HG02884 (cell line): ENCODE results near the gene PSG3.
"Not testable (repeated sequence)": the region's sequence is repeated elsewhere in the genome, so short reads cannot be mapped to it uniquely, and the experiment has no call there.

Source experiments
- ATAC-seq: cut with Tn5 transposase; IDR thresholded peaks from one replicate; pipeline ENCODE4 v1.9.1; 2021; ENCODE audit warnings: mild to moderate bottlenecking, moderate library complexity; ENCODE audit not compliant: unreplicated experiment

The PSG3 gene

DNA sequence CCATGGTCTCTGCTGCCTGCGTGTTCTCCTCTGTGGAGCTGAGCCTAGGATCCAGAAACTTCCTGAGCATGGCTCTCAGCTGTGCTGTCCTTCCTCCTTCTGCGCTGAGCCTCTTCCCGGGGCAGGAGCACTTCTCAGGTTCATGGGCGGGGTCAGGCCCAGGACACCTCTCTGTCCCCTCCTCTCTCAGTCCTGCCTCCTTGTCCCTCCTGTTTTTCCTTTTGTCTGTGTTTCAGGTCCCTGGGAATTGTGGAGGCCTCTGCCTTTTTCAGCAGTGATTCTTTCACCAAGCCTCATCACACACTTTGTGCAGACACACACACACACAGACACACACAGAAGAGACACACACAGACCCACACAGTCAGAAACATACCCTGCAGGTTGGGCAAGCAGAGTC, at the start of gene PSG3:
TSS of gene PSG3 (minus strand) at position 101 of the 400 bp plus-strand sequence. CDS start at position 4, 97 bp downstream.
- not testable (repeated sequence) for ATAC-seq

DNA sequence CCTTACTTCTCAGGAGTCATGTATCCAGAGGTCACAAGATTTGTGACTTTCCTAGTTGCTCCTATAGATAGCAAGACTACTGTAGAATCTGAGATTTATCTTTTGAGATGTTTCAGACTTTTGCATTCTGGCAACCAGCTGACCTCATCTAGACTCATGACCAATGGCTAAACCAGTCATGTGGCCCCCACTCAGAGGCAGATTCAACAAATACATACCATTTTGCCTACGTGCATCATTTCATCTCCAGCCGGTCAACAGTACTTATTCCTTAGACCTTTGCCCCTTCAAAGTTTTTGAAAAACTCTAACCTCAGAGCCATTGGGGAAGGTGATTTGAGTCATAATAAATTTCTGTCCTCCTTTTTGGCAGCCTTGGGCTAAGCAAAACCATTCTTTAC, 48.5 kb upstream of the PSG3 start:
- not testable (repeated sequence) for ATAC-seq

DNA sequence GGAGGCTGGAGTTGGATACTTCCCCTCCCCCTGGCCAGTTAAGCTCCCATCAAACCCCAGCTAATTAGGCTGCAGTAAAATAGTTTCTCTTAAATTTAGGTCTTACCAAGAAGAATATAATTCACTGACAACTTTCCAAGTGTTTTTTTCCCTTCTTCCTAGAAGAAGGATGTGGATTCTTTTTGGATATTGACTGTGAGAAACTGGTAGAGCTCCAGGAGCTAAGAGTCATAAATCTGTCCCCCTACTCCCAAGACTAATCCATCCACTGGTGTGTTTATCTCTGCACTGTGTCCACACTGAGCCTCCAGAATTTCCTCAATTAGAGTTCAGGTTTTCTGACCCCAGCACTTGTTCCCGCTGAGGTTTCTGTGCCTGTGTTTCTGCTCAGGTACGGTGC, 47.5 kb upstream of the PSG3 start:
- ATAC-seq, result not testable (repeated sequence)

DNA sequence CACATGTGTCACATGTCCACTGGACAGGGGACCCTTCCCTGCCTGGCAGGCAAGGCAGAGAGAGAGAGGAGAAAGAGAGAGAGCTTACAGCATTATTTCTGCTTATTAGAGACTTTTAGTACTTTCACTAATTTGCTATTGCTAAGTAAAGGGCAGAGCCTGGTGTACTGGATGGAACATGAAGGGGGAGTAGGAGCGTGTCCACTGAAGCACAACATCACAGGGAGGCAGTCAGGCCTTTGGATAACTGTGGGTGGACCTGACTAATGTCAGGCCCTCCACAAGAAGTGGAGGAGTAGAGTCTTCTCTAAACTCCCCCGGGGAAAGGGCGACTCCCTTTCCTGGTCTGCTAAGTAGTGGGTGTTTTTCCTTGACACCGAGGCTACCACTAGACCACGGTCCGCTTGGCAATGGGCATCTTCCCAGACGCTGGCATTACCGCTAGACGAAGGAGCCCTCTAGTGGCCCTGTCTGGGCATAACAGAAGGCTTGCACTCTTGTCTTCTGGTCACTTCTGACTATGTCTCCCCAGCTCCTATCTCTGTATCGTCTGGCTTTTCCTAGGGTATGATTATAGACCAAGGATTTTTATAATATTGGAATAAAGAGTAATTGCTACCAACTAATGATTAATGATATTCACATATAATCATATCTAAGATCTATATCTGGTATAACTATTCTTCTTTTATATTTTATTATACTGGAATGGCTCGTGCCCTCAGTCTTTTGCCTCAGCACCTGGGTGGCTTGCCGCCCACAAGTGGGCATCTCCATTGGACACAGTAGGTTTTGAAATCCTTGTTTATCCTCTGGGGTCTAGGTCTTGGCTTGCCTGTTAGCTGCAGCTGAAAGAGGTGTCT, 36.7 kb upstream of the PSG3 start:
- not testable (repeated sequence) for ATAC-seq

DNA sequence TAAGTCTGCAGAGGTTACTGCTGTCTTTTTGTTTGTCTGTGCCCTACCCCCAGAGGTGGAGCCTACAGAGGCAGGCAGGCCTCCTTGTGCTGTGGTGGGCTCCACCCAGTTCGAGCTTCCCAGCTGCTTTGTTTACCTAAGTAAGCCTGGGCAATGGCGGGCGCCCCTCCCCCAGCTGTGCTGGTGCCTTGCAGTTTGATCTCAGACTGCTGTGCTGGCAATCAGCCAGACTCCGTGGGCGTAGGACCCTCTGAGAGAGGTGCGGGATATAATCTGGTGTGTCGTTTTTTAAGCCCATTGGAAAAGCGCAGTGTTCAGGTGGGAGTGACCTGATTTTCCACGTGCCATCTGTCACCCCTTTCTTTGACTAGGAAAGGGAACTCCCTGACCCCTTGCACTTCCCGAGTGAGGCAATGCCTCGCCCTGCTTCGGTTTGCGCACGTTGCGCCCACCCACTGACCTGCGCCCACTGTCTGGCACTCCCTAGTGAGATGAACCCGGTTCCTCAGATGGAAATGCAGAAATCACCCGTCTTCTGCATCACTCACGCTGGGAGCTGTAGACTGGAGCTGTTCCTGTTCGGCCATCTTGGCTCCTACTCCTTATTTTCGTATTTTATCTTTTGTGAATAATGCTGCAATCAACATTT, 34.4 kb upstream of the PSG3 start:
- ATAC-seq, result not testable (repeated sequence)

DNA sequence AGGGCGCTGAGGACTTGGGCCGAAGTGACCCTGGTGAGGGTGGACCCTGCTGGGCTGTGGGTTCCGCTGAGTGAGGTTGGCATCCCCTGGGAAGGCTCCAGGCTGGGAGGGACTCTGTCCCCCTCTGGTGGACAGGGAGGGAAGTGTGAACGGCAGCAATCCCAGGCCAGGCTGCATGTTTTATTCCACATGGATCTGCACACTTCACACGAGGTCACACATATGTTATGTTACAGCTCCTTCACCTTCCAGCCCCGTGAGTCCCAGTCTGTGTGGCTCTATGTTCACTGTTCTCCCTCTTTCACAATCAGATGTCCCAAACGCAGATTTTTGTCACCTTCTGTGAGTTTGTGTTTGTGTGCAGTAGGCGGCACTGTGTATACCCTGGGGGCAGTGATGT, 27.0 kb upstream of the PSG3 start:
- not testable (repeated sequence) for ATAC-seq

DNA sequence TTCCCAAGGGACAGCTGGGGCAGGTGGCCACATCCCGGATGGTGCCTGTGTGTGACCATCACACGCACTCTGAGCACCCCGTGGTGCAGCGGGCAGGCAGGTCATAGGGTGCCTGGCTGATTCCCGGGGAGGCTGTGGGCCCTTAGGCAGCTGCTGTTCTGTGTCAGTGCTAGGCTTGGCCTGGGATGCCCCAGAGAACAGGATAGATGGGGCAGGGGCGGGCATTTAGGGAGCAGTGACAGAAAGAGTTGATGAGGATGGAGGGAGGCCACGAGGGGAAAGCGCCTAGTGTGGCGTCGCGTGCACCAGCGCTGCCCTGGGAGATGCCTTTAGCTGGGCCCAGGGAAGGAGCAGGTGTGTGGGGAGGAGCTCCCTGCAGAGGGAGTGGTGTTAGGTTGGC, 26.6 kb upstream of the PSG3 start:
- ATAC-seq, result not testable (repeated sequence)

DNA sequence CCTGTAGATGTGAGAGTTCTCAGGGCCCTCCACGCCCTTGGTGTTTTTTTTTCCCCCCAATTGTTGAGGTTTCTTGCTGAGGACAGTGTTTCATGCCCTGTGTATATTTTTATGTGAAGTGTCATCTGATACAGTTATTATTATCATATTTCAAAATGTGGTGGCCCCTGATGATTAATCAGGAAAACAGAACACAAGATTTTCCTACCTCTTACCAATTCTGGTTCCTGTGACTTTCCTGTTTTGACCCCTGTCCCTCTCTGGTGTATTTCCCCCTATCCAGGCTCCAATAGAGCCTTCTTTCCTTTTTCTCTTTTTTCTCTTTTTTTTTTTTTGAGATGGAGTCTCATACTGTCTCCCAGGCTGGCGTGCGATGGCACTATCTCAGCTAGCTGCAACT, 24.6 kb upstream of the PSG3 start:
- ATAC-seq, result no peak

DNA sequence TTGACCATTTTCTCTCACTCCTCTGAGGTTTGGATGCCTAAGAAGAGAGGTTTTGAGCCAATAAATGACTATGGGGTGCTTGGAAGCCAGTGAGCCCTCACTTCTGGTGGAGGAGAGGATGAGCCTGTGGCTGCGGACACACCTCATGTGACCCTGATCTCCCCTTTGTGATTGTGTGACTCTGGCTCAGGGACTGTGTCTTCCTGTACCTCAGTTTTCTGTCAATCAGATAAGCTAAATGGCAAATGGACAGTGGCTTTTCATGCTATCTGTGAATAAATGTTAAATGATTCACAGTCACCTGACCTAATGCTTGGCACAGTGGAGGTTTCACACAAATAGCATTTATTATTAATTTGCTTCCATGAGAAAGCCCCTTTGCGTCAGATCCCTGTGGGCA, 22.5 kb upstream of the PSG3 start:
- ATAC-seq, result no peak

DNA sequence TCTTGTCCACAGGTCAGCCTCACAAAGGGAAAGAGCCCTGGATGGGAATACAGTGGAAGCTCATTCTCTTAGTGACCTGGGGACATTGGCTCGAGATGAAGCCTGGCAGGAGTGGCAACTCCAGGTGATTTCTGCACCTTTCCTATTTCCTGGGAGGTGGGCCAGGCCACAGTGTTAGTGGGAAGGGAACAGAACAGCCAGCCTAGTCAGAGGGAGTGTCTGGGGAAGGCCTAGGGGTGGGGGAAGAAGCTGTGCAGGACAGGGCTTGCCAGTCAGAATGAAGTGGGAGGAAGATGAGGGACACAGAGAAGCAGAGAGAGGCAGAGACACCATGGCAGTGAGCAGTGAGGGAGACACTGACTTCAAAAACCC, 21.6 kb upstream of the PSG3 start:
- ATAC-seq, result not testable (repeated sequence)

DNA sequence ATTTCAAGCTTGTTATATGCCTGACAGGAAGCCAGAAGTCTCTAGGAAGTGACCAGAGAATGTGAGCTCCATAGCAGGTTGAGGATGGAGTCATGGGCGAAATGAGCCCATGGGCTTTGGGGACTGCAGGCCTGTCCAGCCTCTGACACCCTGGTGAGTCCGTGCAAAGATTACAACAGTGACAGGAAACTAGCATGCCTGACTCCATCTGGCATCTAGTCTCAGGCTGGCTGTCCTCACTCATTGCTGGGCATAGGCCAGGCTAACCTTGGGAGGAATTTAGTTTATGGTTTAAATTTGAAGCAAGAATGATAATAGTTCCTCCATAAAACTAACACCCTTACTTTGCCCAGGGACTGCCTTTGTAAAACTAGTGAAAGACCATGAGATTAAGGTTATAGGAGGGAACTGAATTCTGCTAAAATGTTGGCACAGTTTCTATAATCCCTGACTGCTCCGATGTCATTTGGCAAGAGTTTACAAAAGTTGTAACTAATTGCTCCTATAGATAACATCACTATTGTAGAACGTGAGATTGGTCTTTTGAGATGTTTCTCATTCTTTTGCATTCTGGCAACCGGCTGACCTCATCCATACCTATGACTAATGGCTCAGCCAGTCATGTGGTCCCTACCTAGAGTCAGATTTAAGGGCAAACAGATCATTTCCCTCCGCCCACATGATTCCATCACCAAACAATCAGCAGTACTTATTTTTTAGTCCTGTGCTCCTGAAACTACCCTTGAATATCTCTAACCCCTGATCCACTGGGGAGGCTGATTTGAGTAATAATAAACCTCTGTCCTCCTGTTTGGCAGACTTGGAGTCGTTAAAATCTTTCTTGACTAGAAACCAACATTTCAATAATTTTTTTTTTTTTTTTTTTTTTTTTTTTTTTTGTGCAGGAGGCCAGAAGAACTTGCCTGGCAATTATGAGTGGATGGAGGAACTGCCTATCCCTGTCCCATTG, 21.0 kb upstream of the PSG3 start:
- not testable (repeated sequence) for ATAC-seq

DNA sequence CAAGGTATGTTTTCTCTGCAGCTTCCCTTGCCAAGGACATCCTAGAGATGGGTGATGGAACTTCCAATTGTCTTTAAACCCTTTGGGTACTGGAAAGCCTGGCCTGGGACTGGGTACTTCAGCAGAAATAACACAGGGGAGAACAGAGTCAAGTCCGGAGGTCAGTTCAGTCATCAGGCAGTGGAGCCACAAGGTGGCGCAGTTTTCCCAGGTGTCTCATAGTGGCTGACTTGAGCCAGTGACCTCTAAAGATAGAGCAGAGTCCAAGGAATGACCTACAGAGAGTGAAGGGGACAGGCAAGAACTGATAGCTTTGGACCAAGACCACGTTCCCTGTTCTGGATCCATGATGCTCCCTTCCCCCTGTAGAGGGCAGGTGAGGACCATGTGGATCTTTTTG, 18.4 kb upstream of the PSG3 start:
- ATAC-seq, result not testable (repeated sequence)

DNA sequence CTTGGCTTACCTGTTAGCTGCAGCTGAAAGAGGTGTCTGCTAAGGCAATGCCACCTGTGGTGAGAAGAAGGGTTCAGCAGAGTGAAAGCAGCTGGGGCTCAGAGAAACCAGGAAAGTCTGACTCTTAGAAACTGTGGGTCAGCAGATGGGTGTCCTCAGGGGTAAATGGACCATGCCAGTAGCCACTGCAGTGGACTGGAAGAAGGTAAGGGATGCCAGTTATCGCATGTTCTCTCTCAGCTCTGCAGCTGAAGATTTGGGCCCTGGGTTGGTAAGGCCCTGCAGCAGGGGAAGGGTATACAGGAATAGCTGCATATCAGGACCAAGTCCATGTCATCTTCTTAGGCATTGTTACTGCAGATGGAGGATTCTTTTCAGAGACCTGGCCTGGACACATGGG, 12.0 kb upstream of the PSG3 start:
- not testable (repeated sequence) for ATAC-seq

DNA sequence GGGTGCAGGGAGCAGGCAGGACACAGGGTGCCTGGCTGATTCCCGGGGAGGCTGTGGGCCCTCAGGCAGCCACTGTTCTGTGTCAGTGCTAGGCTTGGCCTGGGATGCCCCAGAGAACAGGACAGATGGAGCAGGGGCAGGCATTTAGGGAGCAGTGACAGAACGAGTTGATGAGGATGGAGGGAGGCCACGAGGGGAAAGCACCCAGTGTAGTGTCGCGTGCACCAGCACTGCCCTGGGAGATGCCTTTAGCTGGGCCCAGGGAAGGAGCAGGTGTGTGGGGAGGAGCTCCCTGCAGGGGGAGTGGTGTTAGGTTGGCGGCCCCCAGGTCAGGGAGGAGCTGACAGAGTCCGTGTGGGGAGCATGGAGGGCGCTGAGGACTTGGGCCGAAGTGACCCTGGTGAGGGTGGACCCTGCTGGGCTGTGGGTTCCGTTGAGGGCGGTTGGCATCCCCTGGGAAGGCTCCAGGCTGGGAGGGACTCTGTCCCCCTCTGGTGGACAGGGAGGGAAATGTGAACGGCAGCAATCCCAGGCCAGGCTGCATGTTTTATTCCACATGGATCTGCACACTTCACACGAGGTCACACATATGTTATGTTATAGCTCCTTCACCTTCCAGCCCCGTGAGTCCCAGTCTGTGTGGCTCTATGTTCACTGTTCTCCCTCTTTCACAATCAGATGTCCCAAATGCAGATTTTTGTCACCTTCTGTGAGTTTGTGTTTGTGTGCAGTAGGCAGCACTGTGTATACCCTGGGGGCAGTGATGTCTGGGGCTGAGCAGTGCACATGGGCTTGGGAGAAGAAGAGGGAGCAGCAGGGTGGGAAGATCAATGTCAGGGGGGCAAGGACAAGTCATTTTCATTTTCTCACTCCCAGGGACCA, 1.7 kb upstream of the PSG3 start:
- not testable (repeated sequence) for ATAC-seq

DNA sequence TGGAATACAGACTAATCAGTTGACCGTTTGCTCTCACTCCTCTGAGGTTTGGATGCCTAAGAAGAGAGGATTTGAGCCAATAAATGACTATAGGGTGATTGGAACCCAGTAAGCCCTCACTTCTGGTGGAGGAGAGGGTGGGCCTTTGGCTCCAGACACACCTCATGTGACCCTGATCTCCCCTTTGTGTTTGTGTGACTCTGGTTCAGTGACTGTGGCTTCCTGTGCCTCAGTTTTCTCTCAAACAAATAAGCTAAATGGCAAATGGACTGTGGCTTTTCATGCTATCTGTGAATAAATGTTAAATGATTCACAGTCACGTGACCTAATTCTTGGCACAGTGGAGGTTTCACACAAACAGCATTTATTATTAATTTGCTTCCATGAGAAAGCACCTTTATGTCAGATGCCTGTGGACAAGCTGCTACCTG, 2.7 kb downstream of the PSG3 start:
- ATAC-seq, result not testable (repeated sequence)

DNA sequence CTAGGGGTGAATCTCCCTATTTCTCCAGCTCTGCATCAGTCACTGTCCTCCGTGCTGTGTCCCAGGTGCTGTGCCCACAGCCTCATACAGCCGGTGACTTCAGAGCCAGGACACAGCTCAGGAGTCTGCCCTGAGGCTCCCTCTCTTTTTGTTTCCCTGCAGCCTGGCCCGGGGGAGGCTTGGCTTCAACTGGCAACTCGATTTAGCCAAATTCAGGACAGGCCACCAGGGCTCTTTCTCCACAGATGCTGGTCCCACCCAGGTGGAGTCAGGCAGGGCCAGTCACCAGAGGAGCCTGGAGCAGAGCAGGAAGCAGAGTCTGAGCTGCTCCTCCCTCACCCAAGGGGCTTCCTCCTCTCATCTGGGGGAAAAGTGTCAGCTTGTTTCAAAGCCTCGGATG, 11.9 kb downstream of the PSG3 start:
- ATAC-seq, result not testable (repeated sequence)

DNA sequence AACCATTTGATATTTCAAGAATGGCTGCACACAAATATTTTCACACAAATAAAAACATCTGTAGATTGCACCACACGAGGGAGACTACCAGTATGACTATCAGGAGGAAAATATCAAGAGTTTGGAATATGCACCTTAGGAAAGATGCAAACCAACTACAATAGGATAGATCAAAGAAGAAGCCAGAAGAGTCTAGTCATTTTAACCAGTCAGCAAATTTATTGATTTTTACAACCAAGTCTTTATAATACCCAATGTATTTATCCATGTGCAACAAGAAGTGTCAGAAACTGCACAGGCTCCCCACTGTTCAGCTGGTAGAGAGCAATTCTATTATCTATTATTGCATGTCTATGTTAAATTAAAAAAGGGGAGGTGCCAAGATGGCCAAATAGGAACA, 26.3 kb downstream of the PSG3 start:
- ATAC-seq, result not testable (repeated sequence)

DNA sequence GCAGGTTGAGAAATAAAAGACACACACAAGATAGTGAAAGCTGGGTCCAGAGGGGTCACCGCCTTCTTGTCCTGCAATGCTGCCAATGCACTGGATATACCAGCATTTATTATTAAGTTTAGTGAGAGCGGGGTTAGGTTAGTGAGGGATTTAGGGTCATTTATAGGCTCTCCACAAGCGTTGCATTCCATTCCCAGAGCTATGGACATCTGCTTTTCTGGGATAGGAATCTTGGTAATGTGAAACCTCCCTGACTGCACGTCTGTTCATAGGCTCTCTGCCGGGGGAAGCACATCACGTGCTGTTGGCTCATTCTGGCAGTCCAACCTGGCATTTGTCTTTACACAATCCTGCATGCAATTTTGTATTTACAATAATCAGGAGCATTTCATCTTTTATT, 27.5 kb downstream of the PSG3 start:
- not testable (repeated sequence) for ATAC-seq

DNA sequence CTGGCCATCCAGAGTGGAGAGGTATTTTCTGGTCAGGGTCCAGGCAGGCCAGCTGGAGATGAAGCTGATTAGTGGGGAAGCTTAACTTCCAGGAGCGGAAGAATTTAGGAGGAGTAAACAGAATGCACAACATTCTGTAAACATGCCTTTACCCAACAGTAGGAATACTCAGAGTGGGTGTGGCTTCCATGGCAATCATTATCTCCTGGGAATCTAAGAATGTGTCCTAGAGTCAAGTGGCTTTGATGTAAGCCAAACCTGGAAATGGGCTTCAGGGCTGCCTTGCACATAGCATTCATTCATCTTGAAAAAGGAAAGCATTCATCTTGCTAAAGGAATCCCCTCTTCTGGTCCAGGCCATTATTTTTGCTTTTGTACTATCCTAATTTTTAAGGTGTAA, 29.3 kb downstream of the PSG3 start:
- ATAC-seq, result not testable (repeated sequence)

DNA sequence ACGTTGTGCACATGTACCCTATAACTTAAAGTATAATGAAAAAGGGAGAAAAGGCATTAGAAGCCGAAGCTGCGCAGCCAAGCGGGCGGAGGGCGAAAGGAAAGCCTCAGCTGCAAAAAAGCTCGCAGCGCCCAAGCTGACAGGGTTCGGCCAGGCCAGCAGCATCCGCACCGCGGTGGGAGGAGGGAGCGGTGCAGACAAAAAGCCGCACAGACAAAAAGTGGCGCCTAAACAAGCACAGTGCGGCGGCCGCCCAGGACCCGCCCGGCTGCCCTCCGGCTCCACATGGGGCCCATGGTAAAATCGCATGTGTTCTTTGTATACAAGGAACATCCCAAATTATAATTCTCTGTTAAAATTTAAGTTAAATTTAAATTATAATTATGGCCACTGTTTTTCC, 42.4 kb downstream of the PSG3 start:
- no peak for ATAC-seq
